GM18511 (cell line): ENCODE measurements around the gene ANK3.

Experiments used
- ATAC-seq: cut with Tn5 transposase; IDR thresholded peaks from one replicate; pipeline ENCODE4 v1.9.1; 2021; ENCODE audit warnings: mild to moderate bottlenecking, moderate library complexity; ENCODE audit not compliant: unreplicated experiment

The ANK3 gene

DNA sequence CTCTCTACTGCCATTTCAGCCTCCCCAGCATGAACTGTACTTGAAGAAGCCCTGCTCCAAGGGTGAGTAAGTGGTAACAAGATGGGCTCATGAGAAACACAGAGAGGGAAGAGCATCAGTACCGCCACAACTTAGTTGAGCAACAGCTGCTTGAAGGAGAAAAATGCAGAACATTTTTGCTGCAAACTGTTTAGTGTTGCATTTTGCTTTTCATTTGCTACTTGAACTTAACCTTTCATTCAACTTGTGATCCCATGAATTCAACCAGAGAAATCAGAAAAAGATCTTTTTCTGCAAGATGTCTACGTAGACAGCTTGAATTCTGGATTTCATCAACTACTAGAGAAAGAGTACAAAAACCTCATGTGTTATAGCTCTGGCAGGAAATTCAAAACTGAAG is 40.7 kb downstream of the ANK3 start:
- ATAC-seq = no peak

DNA sequence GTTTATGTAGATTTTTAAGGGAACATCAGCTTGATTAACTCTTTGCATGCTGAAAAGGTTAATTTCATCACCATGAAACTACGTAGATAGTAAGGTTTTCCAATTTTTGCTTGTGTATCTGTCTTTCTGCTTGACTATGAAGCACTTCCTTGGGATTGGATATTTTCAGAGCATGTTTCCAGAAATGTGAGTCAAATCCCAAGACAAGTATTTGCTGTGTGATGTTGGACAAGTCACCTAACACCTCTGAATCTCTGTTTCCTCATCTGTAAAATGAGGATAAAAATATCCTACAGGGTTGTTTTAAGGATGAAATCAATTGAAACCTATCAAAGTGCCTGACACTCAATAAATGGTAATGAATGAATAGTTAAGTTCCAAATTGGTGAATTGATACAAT is 42.4 kb downstream of the ANK3 start:
- no peak for ATAC-seq

DNA sequence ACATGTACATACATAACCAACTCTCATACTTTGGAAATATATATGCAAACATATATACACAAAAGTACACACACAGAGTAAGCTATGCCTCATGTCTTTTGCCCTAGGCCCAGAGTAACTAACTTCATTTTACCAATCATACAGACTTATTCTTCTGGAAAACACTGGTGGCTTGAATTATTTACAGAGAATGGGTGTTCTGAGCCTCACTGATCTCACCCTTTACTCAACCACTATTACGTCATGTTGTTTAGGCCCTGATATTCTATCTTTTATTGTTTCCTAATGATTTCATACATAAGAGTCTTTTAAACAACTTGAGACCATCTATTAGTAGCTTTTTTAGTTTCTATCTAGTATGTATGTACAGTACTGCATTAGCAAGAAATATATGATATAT is 43.0 kb downstream of the ANK3 start:
- ATAC-seq = no peak

- no peak for ATAC-seq
Observed at GRCh38 chr10:60343254-60343653, 46.4 kb downstream of the ANK3 start.

DNA sequence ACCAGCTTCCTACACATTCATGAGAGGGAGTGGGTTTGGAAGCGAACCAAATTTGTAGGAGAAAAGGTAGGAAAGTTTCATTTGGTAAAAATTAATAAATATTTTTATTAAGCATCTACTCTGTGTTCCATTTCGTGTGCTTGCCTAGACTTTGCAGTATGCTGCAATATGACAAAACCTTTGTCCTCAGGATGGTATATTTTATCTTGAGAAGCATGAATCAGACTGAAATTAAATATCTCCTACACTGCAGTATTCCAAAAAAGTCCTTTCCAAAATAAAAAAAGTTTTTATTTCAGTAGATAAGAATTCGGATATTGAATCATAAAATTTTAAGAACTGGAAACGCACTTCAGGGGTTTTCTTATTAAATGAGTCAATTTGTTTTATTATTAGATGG is 47.7 kb downstream of the ANK3 start:
- no peak for ATAC-seq

DNA sequence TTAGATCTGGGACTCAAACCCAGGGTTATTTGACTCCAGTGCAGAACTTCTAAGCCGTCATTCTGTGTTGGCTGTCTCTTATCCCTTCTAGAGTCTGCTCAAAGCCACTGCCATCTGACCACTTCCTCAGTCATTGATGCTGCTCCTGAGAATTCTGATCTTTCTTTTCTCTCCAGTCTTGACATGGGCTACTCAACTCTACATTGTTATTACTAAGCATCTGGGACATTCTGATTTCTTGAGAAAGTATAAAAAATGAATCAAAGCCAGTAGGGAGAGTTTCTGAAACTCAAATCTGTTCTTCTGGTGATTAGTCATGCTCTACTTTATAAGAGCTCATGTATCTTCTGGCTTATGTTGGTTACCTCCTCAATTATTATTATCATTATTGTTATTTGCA is 48.7 kb downstream of the ANK3 start:
- ATAC-seq = no peak

DNA sequence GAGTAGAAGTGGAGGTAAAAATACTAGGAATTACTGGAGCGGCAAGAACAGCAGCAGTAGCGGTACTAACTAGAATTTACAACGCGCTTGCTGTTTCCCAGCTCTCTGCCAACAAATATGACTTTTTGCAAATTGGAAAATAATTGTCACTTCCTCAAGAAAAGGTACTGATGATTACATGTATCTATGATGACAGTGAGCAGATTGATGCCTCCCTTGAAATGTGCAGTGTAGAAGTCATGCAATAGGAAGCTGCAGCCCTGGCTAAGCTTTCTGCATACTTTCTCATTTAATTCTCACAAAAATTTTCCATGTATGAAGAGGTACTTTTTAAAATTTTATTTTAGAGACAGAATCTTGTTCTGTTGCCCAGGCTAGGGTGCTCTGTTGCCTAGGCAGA is 49.9 kb downstream of the ANK3 start:
- ATAC-seq = no peak

DNA sequence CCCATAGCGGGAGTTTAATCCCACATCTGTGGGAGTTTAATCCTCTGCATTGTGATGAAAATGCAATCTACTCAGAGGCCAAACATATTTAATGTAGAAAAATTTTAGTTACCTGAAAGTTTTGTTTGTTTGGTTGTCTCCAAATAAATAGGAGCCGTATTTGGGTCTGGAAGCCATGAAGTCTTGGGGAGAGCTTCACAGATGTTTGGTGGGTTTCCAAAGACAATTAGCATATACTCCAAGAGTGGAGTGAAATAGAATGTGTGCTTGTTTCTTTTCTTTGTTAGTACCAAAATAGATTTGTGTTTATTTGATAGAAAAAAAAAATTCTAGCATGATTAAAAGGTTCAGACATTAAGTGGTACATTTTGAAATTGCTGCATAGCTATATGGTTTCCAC is 50.9 kb downstream of the ANK3 start:
- no peak for ATAC-seq

DNA sequence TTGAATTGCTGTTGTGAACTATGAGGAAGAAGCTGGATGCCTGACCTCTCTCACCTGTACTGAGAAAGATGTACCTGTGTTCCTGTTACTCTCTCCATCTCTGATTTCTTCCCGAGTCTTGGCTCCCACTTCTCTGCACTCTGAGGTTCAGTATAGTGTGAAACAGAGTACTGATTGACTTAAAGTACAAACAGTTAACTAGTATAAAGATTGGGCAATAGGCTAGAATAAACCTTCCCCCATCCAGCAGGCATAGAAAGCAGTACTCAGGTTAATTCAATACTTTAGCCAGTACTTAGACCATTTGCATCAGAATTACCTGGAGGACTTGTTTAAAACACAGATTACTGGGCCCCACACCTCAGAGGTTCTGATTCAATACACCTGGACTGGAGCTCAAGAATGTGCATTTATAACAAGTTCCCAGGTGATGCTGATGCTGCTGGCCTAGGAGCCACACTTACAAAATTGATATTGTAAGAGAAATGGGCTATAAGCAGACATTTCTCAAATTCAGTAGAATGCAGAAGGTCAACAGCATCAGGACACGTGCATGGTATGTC is 51.6 kb downstream of the ANK3 start:
- no peak for ATAC-seq

DNA sequence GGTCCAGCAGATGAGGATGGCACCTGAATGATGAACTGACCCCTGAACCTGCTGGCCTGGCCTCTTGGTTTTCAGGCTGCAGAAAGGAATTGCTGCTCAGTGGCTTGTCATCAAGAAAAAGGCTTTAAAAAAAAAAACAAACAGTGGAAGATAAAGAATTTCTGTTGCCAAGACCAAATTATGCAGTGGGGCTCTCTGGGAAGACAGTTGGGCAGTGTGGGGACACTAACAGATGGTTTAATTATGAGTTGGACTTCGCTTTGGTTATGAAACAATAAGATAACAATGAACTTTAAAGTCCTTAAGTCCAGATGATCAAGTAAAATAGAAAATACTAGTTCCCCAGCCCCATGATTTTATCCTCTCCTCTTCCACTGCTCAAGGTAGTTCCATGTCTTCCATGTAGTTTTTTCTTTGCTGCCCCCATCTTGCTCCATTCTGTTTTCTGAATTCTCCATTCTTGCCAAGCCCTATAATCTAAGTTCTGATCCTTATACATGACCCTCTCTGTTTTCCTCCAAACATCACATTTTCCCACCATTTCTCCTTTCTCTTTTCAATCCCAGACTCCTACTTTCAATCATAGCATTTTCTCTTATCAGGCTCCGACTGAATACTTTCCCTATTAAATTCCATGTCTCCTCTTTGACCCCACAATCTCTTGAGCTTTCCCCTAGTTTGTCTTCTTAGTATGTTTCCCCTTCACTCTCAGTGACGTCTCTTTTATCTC is 52.6 kb downstream of the ANK3 start:
- no peak for ATAC-seq

DNA sequence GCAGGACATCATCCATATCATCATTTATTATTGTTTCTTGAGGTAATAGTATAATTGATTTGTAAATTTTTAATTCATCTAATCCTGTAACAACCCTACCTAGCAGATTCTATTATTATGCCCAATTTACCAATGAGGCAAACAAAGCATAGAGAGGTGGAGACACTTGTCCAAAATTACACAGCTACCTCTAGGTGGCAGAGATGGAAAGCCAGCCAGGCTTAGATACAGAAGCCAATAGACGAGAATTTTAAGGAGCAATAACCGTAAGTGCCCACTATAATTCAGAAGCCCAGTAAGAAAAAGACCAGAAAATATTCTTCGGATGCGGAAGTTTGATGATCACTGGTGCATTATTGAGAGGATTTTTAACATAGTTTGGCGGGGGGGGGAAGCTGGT is 54.0 kb downstream of the ANK3 start:
- peak; percentile 67 for ATAC-seq

- no peak for ATAC-seq
Observed at GRCh38 chr10:60334991-60335390, 54.7 kb downstream of the ANK3 start.

- no peak for ATAC-seq
Observed at GRCh38 chr10:60332371-60332770, 57.3 kb downstream of the ANK3 start.

GRCh38 chr10:60331886-60332285 is 57.8 kb downstream of the ANK3 start:
- no peak for ATAC-seq

- ATAC-seq = no peak
Observed at GRCh38 chr10:60323162-60323561, 66.5 kb downstream of the ANK3 start.

- no peak for ATAC-seq
Observed at GRCh38 chr10:60320666-60321065, 69.0 kb downstream of the ANK3 start.

DNA sequence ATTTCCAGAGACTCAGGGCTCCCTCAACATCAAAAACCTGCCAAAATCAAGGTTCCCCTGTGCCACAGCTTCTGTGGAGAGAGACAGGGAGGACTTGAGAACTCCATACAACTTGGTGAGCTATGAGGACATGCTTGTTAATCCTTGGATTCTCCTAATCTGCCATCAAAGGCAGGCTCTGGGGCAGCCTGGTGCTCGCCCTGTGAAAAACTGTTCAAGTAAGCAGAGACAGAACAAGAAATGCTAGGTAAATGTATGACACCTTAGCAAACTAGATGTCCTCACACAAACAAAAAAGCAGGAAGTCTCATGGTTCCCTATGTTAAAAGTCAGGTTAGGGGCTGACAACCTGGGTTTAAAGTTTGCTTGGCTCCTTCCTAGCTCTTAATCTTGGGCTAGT is 73.6 kb downstream of the ANK3 start:
- ATAC-seq = no peak

GRCh38 chr10:60315311-60315710 is 74.4 kb downstream of the ANK3 start:
- no peak for ATAC-seq

GRCh38 chr10:60314069-60314940 is 75.4 kb downstream of the ANK3 start:
- no peak for ATAC-seq

DNA sequence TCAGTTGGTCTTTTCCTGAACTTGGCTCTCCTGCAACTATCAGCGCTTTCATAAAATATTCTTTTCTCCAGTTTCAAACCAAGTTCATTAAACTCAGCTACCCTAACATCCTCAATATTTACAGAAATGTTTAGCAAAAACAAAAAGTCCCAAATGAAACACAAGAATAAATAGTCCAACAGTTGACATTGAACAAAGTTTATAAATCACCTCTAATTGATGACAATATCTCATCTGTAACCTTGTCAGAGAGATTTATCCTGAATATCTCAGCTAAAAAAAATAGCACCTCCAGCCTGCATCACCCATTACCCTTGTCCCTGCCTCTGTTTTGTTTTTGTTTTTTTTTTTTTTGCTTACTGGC is 76.1 kb downstream of the ANK3 start:
- no peak for ATAC-seq

DNA sequence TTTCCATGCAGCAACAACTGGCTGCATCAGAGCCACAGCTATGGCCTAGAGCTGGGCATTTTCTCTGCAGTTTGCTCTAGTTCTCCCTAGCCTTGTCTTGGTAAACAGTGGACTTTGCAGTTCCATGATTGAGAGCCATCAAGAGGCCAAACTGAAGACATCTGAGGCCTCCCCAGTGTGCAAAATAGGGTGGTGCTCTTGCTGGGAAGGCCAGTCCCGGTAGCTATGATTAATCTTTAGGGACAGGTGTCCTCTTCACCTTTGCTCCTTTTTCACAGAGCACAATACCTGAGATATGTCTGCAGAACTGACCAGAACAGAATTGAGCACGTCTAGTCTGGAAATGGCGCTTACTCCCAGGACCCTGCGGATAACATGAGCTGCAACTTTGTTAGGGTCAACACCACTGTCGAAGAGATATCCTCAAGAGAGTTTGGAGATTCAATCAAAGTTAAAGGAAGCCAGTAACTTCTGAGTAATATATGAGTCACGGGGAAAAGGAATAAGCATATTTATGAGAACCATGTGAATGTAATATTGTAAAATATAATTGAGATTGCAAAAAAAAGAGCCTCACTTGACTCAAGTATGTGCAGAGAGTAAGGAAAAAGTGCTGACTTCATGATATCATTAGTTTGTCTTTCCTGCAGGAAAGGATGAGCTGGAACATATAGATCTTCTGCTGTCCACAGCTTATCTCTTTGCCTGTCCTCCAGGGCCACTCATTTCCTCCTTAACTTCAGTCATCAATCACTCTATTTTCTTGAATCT is 76.7 kb downstream of the ANK3 start:
- no peak for ATAC-seq
